ENCODE data around the gene TRIM45.

DNA sequence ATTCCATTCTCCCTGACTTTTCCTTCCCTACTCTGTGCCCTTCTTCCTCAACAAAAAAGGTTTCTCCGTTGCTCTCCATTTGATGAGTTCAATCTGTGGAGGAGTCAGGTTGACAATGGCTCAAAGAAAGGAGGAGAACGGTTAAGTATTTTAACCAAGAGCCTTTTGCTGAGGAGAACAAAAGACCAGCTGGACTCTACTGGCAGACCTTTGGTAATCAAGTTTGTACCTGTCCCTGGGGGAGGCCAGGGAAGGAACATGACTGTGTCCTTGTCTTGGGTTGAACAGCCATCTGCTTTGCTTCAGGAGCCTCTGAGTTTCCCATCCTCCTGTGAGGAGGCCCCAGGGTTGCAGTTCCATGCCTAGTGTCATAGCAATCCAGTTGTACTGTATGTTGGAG is 31.6 kb downstream of the TRIM45 start:
- no peak for TF ChIP-seq POLR2A (IDR thresholded peaks at IDR 0.05; ENCODE audit: low read length)
- no peak for TF ChIP-seq GATA1 (IDR thresholded peaks at IDR 0.05; ENCODE audit: low read depth, low read length)

Data from erythroblast (primary cell).